Ishikawa (cell line): ENCODE data around the gene NTM.

ENCODE experiments used
- CEBPB ChIP-seq: IDR thresholded peaks from 2 replicates; pipeline ENCODE4 v1.6.1; 2012
- CREB1 ChIP-seq: IDR thresholded peaks from 2 replicates; pipeline ENCODE4 v1.6.1; 2012; ENCODE audit warnings: low read depth
- EGR1 ChIP-seq: IDR thresholded peaks from 2 replicates; pipeline ENCODE4 v1.6.1; 2012
- EP300 ChIP-seq: IDR thresholded peaks from 2 replicates; pipeline ENCODE4 v1.6.1; 2012; ENCODE audit warnings: borderline replicate concordance
- FOXM1 ChIP-seq: IDR thresholded peaks from 2 replicates; pipeline ENCODE4 v1.6.1; 2012; ENCODE audit warnings: low read depth, borderline replicate concordance
- MAX ChIP-seq: IDR thresholded peaks from 2 replicates; pipeline ENCODE4 v1.6.1; 2012
- NFIC ChIP-seq: IDR thresholded peaks from 2 replicates; pipeline ENCODE4 v1.6.1; 2012
- RAD21 ChIP-seq: IDR thresholded peaks from 2 replicates; pipeline ENCODE4 v1.6.1; 2012; ENCODE audit warnings: low read depth
- REST ChIP-seq: IDR thresholded peaks from 2 replicates; pipeline ENCODE4 v1.6.1; 2012; ENCODE audit warnings: low read depth, mild to moderate bottlenecking
- TAF1 ChIP-seq: IDR thresholded peaks from 2 replicates; pipeline ENCODE4 v1.6.1; 2012; ENCODE audit warnings: low read depth, mild to moderate bottlenecking
- TCF12 ChIP-seq: IDR thresholded peaks from 2 replicates; pipeline ENCODE4 v1.6.1; 2012; ENCODE audit warnings: low read depth
- TEAD4 ChIP-seq: IDR thresholded peaks from 2 replicates; pipeline ENCODE4 v1.6.1; 2012
- USF1 ChIP-seq: IDR thresholded peaks from 2 replicates; pipeline ENCODE4 v1.6.1; 2012
- YY1 ChIP-seq: IDR thresholded peaks from 2 replicates; pipeline ENCODE4 v1.6.1; 2012; ENCODE audit warnings: low read depth
- ZBTB7A ChIP-seq: IDR thresholded peaks from 2 replicates; pipeline ENCODE4 v1.6.1; 2012; ENCODE audit warnings: low read depth

The NTM gene

GRCh38 chr11:132358573-132358953, 988.1 kb downstream of the NTM start:
- TF ChIP-seq CEBPB = no peak
- no peak for TF ChIP-seq NFIC
- no peak for TF ChIP-seq EGR1
- no peak for TF ChIP-seq TEAD4
- no peak for TF ChIP-seq USF1
- TF ChIP-seq FOXM1 = no peak
- no peak for TF ChIP-seq REST
- no peak for TF ChIP-seq TCF12
- TF ChIP-seq EP300 = no peak
- TF ChIP-seq YY1 = no peak
- TF ChIP-seq CREB1 = no peak
- TF ChIP-seq ZBTB7A = no peak
- TF ChIP-seq RAD21 = no peak

- TF ChIP-seq USF1 = no peak
- no peak for TF ChIP-seq ZBTB7A
- no peak for TF ChIP-seq TEAD4
- no peak for TF ChIP-seq MAX
- TF ChIP-seq NFIC = no peak
- no peak for TF ChIP-seq TAF1
- no peak for TF ChIP-seq EP300
- no peak for TF ChIP-seq TCF12
- no peak for TF ChIP-seq CEBPB
- TF ChIP-seq RAD21 = no peak
- no peak for TF ChIP-seq FOXM1
- TF ChIP-seq YY1 = no peak
- TF ChIP-seq CREB1 = no peak
- TF ChIP-seq REST = no peak
- no peak for TF ChIP-seq EGR1
These were observed 990.7 kb downstream of the NTM start for GRCh38 chr11:132361011-132361550.

- no peak for TF ChIP-seq CREB1
- no peak for TF ChIP-seq ZBTB7A
- no peak for TF ChIP-seq RAD21
- TF ChIP-seq TEAD4 = no peak
- no peak for TF ChIP-seq TAF1
- TF ChIP-seq EP300 = no peak
- no peak for TF ChIP-seq USF1
- no peak for TF ChIP-seq NFIC
- no peak for TF ChIP-seq EGR1
- no peak for TF ChIP-seq REST
- no peak for TF ChIP-seq TCF12
- no peak for TF ChIP-seq CEBPB
- no peak for TF ChIP-seq FOXM1
- TF ChIP-seq YY1 = no peak
These were observed 995.2 kb downstream of the NTM start for GRCh38 chr11:132365650-132366049.

- TF ChIP-seq TAF1 (no peak), EP300 (no peak), TCF12 (no peak), REST (no peak), USF1 (no peak), ZBTB7A (no peak), FOXM1 (no peak), MAX (no peak), EGR1 (no peak), YY1 (no peak), RAD21 (no peak), TEAD4 (no peak), NFIC (no peak), CEBPB (no peak), CREB1 (no peak)
These were observed 996.9 kb downstream of the NTM start for GRCh38 chr11:132367293-132367692.
